SK-N-SH treated with all-trans-retinoic acid at 6 μM for 48 hours (cell line): ENCODE measurements around the gene CD79A.

ENCODE experiments used
- RARB ChIP-seq: fragments of 250-450 bp; sonication (Bioruptor Pico); IDR thresholded peaks from 2 replicates; pipeline ENCODE4 v1.8.0; 2021; ENCODE audit warnings: mild to moderate bottlenecking, moderate library complexity
- SNAI2 ChIP-seq: fragments of 250-450 bp; sonication (Bioruptor Pico); IDR thresholded peaks from 2 replicates; pipeline ENCODE4 v1.5.0; 2020; ENCODE audit warnings: mild to moderate bottlenecking, moderate library complexity
- ZNF565 ChIP-seq: fragments of 450-650 bp; formaldehyde crosslinking; conservative IDR thresholded peaks from 2 replicates; pipeline ENCODE4 v1.5.0; 2020; ENCODE audit warnings: low read depth, mild to moderate bottlenecking, moderate library complexity

- TF ChIP-seq RARB (no peak), ZNF565 (CRISPR knock-in tag) (no peak), SNAI2 (CRISPR knock-in tag) (no peak)
These were observed 6.6 kb upstream of the CD79A start for GRCh38 chr19:41870401-41870873.
